K562 (cell line): Measurements from ENCODE around the gene CSTPP1. TPM values are rescaled to one million over a fixed set of nuclear protein-coding genes. Genes with fewer than 3 reads are reported as not detected.

ENCODE experiments used
- ATAC-seq: fragments of 200-7000 bp; cut with Tn5 transposase; 3 replicates; pipeline ENCODE4 v1.9.1; 2020; ENCODE audit warnings: moderate library complexity
- BruUV-seq: library from RNA; stranded (reverse); fragments of 400-500 nt; replicated peaks from 2 replicates; lab custom pipeline; 2021; lab: Mats Ljungman, UMichigan
- CTCF ChIA-PET: fragments of 300-600 bp; formaldehyde crosslinking; extraction: SDS; loops from one replicate; lab custom pipeline; 2021; ENCODE audit warnings: low intra/inter-chr PET ratio; lab: Yijun Ruan, JAX
- POLR2A ChIA-PET: fragments of 300-600, 350-650 bp; sonication (Branson Sonifier 250); formaldehyde crosslinking; extraction: SDS; loops from one replicate; lab custom pipeline; 2021; ENCODE audit warnings: antibody characterized with exemption, inconsistent platforms; lab: Yijun Ruan, JAX
- DNase-seq, 4 experiments: peaks; one replicate each; pipeline versions ENCODE4 v3.0.0 to v3.0.0-alpha.2; 2011 to 2018; ENCODE audit warnings: low spot score in 3 of 4, mixed read lengths in 3 of 4; ENCODE audit errors: extremely low read depth in 1 of 4
- FAIRE-seq: peaks from 2 replicates; lab custom pipeline; 2011; peaks lifted over from hg19 to GRCh38; lab: Jason Lieb, UNC
- H2AFZ ChIP-seq: 2 replicates; pipeline ENCODE4 v1.6.0; 2011; ENCODE audit warnings: low read depth, low read length, control low read depth, inconsistent platforms
- H3K27ac ChIP-seq: fragments of 200-600 bp; 3 replicates; pipeline ENCODE4 v1.8.0; 2011; ENCODE audit warnings: low read depth, mild to moderate bottlenecking, control low read depth, inconsistent platforms, low read length, moderate library complexity, mixed read lengths; ENCODE audit errors: extremely low read depth
- H3K27me3 ChIP-seq, 2 experiments: fragments of 300-600 bp in 1 of 2; 2 replicates in 1 of 2; 3 replicates in 1 of 2; pipeline versions ENCODE4 v1.6.0 to v1.8.0; 2011; ENCODE audit warnings: inconsistent platforms in 2 of 2, low read length in 2 of 2, mild to moderate bottlenecking in 1 of 2, mixed read lengths in 1 of 2, moderate library complexity in 1 of 2; ENCODE audit not compliant: control insufficient read depth in 2 of 2, insufficient read depth in 2 of 2
- H3K36me3 ChIP-seq: fragments of 300-600 bp; 3 replicates; pipeline ENCODE4 v1.8.0; 2011; ENCODE audit warnings: mild to moderate bottlenecking, low read length, inconsistent platforms; ENCODE audit not compliant: control insufficient read depth, insufficient read depth
- H3K4me1 ChIP-seq, 2 experiments: fragments of 200-600 bp in 1 of 2; replicated peaks in 1 of 2; 2 replicates in 1 of 2; 3 replicates in 1 of 2; pipeline versions ENCODE4 v1.5.1 to v1.8.0; 2011; ENCODE audit warnings: inconsistent platforms in 2 of 2, low read length in 2 of 2, mild to moderate bottlenecking in 1 of 2, mixed read lengths in 1 of 2, moderate library complexity in 1 of 2; ENCODE audit not compliant: control insufficient read depth in 2 of 2, insufficient read depth in 2 of 2
- H3K4me2 ChIP-seq: 2 replicates; pipeline ENCODE4 v1.6.1; 2011; ENCODE audit warnings: low read length, control low read depth, inconsistent platforms, mixed read lengths; ENCODE audit not compliant: insufficient read depth
- H3K4me3 ChIP-seq: fragments of 200-600 bp; sonication (generic), shearing (Covaris generic); 2 replicates; pipeline ENCODE4 v1.5.1; 2016; ENCODE audit warnings: control low read depth, inconsistent platforms
- H3K79me2 ChIP-seq: fragments of 200-600 bp; 3 replicates; pipeline ENCODE4 v1.8.0; 2011; ENCODE audit warnings: low read length, inconsistent platforms; ENCODE audit not compliant: control insufficient read depth, insufficient read depth
- H3K9ac ChIP-seq, 2 experiments: 2 replicates each; pipeline versions ENCODE4 v1.6.0 to v1.6.1; 2011; ENCODE audit warnings: low read depth in 2 of 2, low read length in 2 of 2, control low read depth in 1 of 2, inconsistent platforms in 1 of 2, mild to moderate bottlenecking in 1 of 2, mixed read lengths in 1 of 2; ENCODE audit not compliant: insufficient read depth in 1 of 2
- H3K9me1 ChIP-seq: one replicate; pipeline ENCODE4 v1.6.0; 2011; ENCODE audit warnings: inconsistent platforms, mild to moderate bottlenecking, low read length, moderate library complexity; ENCODE audit not compliant: control insufficient read depth, insufficient read depth
- H3K9me3 ChIP-seq: replicated peaks from 2 replicates; pipeline ENCODE4 v1.5.1; 2011; ENCODE audit warnings: low read depth, low read length, inconsistent platforms; ENCODE audit not compliant: control insufficient read depth, insufficient read depth
- H4K20me1 ChIP-seq: replicated peaks from 2 replicates; pipeline ENCODE4 v1.6.1; 2011; ENCODE audit warnings: low read length, inconsistent platforms, mixed read lengths; ENCODE audit not compliant: control insufficient read depth, insufficient read depth
- RBFOX2 ChIP-seq: fragments of 200-400 bp; formaldehyde crosslinking; IDR thresholded peaks from 2 replicates; pipeline ENCODE4 v1.6.1; 2017; ENCODE audit warnings: low read depth, mild to moderate bottlenecking, low read length, moderate library complexity
- VEZF1 ChIP-seq: fragments of 200-800 bp; sonication (Bioruptor generic); IDR thresholded peaks from 2 replicates; pipeline ENCODE4 v1.6.1; 2017; ENCODE audit warnings: missing genetic modification characterization, missing compliant biosample characterization
- WGBS: fragments of 100-300 bp; shearing (Covaris generic); methylation state at CpG from one replicate; pipeline ENCODE4 v1.1.6; 2016; ENCODE audit warnings: low coverage, mixed read lengths; ENCODE audit not compliant: insufficient coverage; ENCODE audit errors: missing lambda C conversion rate; 5-methylcytosine and 5-hydroxymethylcytosine counted together
- in situ Hi-C: fragments of 300-500 bp; cut with MboI; formaldehyde crosslinking; loops from 4 replicates; pipeline ENCODE4 v1.15.0; 2018; ENCODE audit warnings: inconsistent platforms, mixed read lengths
- intact Hi-C: fragments of 100-400 bp; cut with micrococcal nuclease; formaldehyde crosslinking; loops from 2 replicates; pipeline ENCODE4 v1.14.2; 2022
- polyA plus RNA-seq, 8 experiments: library from polyadenylated mRNA; depleted of rRNA in 4 of 8; stranded (reverse) in 5 of 8; unstranded in 3 of 8; fragments of >200 nt; fragmentation: Nextera tagmentation in 2 of 8; fragmentation: Illumina TruSeq in 1 of 8; extraction: Ambion mirVana in 2 of 8; extraction: Trizol in 1 of 8; gene quantifications; 2 replicates each; pipeline versions ENCODE4 v1.2.1 to v1.2.3, GENCODE V29; 2011 to 2014; ENCODE audit warnings: inconsistent platforms in 1 of 8, missing spikeins in 1 of 8
- total RNA-seq, 7 experiments: library from RNA; depleted of rRNA in 6 of 7; stranded (reverse); fragments of >200 nt in 6 of 7; fragmentation: Illumina TruSeq in 2 of 7; extraction: Trizol in 2 of 7; gene quantifications; 2 replicates each; pipeline versions ENCODE4 v1.2.1 to v1.2.3, GENCODE V29; 2011 to 2021; ENCODE audit warnings: low replicate concordance in 1 of 7

The CSTPP1 gene
- total and polyA plus RNA-seq, 9 of the 15 experiments (the other 6 are each of a cell fraction or from before 2014, with no cell fraction given): 6.5 to 17.8 (median 9.2) TPM

- peaks cover 2 to 7% of the 10 kb centered on the region in 2 experiments; a peak in 2 of 5 replicates for H3K27me3 ChIP-seq
- ChIA-PET POLR2A (interaction anchor here (0.6 to 2.0 kb wide), 5 partner anchors 11 to 307 kb away, joined by 3 to 7 read pairs (median 3); partner anchors contain the start of gene PSMC3), CTCF (no interaction called here)
- H3K4me1 ChIP-seq: peaks cover 7 to 47% of the 10 kb centered on the region in 2 experiments
- no peak overlapping the region for H3K4me3 ChIP-seq
- no peaks in the 10 kb centered on the region for H3K9me1 ChIP-seq
- no peaks in the 10 kb centered on the region for H3K9me3 ChIP-seq
- intact Hi-C loops (no loop called here), in situ Hi-C loops (no loop called here)
- WGBS: 83% methylated on average over 21 of the region's 25 CpGs
- no peak overlapping the region; a peak in 2 of 4 replicates for H3K9ac ChIP-seq
- ATAC-seq (no peak), DNase-seq (no peak), FAIRE-seq (no peak)
- H3K79me2 ChIP-seq: no peaks in the 10 kb centered on the region
- no TSS peak for BruUV-seq
- H3K36me3 ChIP-seq: peaks cover 8% of the 10 kb centered on the region; the same call in 2 of the 3 replicates
- no peaks in the 10 kb centered on the region for H4K20me1 ChIP-seq
- TF ChIP-seq VEZF1 (CRISPR knock-in tag) (no peak), RBFOX2 (0 out of 2 replicates have a peak, but pooled peaks have one; percentile 19)
- H3K27ac ChIP-seq: no peak overlapping the region
- no peak overlapping the region for H2AFZ ChIP-seq
- no peak overlapping the region for H3K4me2 ChIP-seq
Measured at GRCh38 chr11:47183031-47183856, 246.7 kb downstream of the CSTPP1 start.
